Activated CD4-positive, CD25-positive, alpha-beta regulatory T cell treated with anti-CD3 and anti-CD28 coated beads, Interleukin-2, amount 50 U/mL, for 16 hours (primary cell): ENCODE measurements around the gene GPC6.
"Not testable (repeated sequence)": the region's sequence is repeated elsewhere in the genome, so short reads cannot be mapped to it uniquely, and the experiment has no call there.

Experiments
- DNase-seq: peaks from one replicate; pipeline ENCODE4 v3.0.0-alpha.2; 2020; ENCODE audit warnings: low read depth, low spot score

Gene GPC6

GRCh38 chr13:93425411-93425810, 198.8 kb downstream of the GPC6 start:
- DNase-seq: no peak

- DNase-seq: no peak
Observed at GRCh38 chr13:93430381-93430780, 203.8 kb downstream of the GPC6 start.

- no peak for DNase-seq
Observed at GRCh38 chr13:93435651-93436050, 209.0 kb downstream of the GPC6 start.

GRCh38 chr13:93437081-93437480, 210.5 kb downstream of the GPC6 start:
- no peak for DNase-seq

- no peak for DNase-seq
Observed at GRCh38 chr13:93446238-93446637, 219.6 kb downstream of the GPC6 start.

GRCh38 chr13:93450191-93450621, 223.6 kb downstream of the GPC6 start:
- DNase-seq: no peak

GRCh38 chr13:93450761-93451160, 224.2 kb downstream of the GPC6 start:
- DNase-seq: no peak

GRCh38 chr13:93454676-93455235, 228.1 kb downstream of the GPC6 start:
- DNase-seq: not testable (repeated sequence)

- DNase-seq: no peak
Observed at GRCh38 chr13:93455861-93456260, 229.3 kb downstream of the GPC6 start.

GRCh38 chr13:93460005-93460404, 233.4 kb downstream of the GPC6 start:
- DNase-seq: no peak

GRCh38 chr13:93462151-93462550, 235.5 kb downstream of the GPC6 start:
- DNase-seq: no peak

- DNase-seq: no peak
Observed at GRCh38 chr13:93466502-93467036, 240.0 kb downstream of the GPC6 start.

- no peak for DNase-seq
Observed at GRCh38 chr13:93467175-93467574, 240.6 kb downstream of the GPC6 start.

- DNase-seq: no peak
Observed at GRCh38 chr13:93468433-93468832, 241.8 kb downstream of the GPC6 start.

- no peak for DNase-seq
Observed at GRCh38 chr13:93472296-93472695, 245.7 kb downstream of the GPC6 start.

GRCh38 chr13:93472814-93473296, 246.2 kb downstream of the GPC6 start:
- no peak for DNase-seq

GRCh38 chr13:93473441-93474270, 247.0 kb downstream of the GPC6 start:
- DNase-seq: no peak

GRCh38 chr13:93476175-93476574, 249.6 kb downstream of the GPC6 start:
- DNase-seq: no peak

- no peak for DNase-seq
Observed at GRCh38 chr13:93477238-93477637, 250.6 kb downstream of the GPC6 start.

GRCh38 chr13:93480553-93481106, 254.0 kb downstream of the GPC6 start:
- no peak for DNase-seq

- DNase-seq: not testable (repeated sequence)
Observed at GRCh38 chr13:93496117-93496516, 269.5 kb downstream of the GPC6 start.

GRCh38 chr13:93496985-93497673, 270.5 kb downstream of the GPC6 start:
- no peak for DNase-seq
